GM12801 (cell line): Measurements from ENCODE around the gene PIF1.

Experiments
- TF ChIP-seq, protein P1 (sequence below): IDR thresholded peaks from one replicate; pipeline ENCODE4 v1.5.1; 2011; ENCODE audit warnings: control low read depth; ENCODE audit not compliant: insufficient read length; ENCODE audit errors: extremely low read depth

The PIF1 gene

GRCh38 chr15:64845831-64846595, 20.6 kb upstream of the PIF1 start:
- TF ChIP-seq, protein P1, sequence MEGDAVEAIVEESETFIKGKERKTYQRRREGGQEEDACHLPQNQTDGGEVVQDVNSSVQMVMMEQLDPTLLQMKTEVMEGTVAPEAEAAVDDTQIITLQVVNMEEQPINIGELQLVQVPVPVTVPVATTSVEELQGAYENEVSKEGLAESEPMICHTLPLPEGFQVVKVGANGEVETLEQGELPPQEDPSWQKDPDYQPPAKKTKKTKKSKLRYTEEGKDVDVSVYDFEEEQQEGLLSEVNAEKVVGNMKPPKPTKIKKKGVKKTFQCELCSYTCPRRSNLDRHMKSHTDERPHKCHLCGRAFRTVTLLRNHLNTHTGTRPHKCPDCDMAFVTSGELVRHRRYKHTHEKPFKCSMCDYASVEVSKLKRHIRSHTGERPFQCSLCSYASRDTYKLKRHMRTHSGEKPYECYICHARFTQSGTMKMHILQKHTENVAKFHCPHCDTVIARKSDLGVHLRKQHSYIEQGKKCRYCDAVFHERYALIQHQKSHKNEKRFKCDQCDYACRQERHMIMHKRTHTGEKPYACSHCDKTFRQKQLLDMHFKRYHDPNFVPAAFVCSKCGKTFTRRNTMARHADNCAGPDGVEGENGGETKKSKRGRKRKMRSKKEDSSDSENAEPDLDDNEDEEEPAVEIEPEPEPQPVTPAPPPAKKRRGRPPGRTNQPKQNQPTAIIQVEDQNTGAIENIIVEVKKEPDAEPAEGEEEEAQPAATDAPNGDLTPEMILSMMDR = no peak

- TF ChIP-seq, protein P1 = no peak
Measured at GRCh38 chr15:64845183-64845611, 19.8 kb upstream of the PIF1 start.

DNA sequence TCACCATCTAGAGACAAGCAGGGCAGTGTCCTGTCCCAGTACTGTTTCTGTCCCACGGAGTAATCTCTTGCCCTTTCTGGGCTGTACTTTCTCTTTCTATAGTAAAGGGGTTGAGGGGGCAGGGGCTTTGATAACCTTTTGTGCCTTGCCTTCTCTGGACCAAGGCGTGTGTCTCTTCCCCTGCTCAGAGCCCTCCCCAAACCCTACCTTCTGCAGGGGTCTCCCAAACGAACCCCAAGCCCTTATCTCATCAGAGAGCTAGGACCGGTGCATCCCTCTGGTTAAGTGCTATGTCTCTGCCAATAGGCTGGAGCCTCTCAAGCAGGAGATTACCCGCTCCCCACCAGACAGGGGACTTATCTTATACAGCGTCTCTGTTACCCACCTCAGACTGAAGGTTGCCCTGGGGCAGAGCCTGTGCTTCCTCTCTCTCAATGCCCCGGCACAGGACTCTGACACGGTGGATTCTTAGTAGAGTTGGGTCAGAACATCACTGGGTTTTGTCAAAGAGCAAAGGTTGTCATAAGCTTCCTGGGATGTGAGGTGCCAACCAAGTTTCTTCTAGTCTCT, 19.2 kb upstream of the PIF1 start:
- TF ChIP-seq, protein P1 = no peak

- TF ChIP-seq, protein P1 = no peak
Measured at GRCh38 chr15:64843991-64844390, 18.5 kb upstream of the PIF1 start.

GRCh38 chr15:64842986-64843561, 17.6 kb upstream of the PIF1 start:
- TF ChIP-seq, protein P1 = no peak

- TF ChIP-seq, protein P1 = no peak
Measured at GRCh38 chr15:64842096-64842939, 16.9 kb upstream of the PIF1 start.
